Measurements from ENCODE around the gene CLCN5.

CLCN5 gene

GRCh38 chrX:49934148-49934547 lies 11.8 kb downstream of the CLCN5 start:
- no peak for DNase-seq (ENCODE audit: low read depth)
- H3K4me3 ChIP-seq (ENCODE audit: low read length): no peak overlapping the region
- TF ChIP-seq CTCF (conservative IDR thresholded peaks at IDR 0.05; ENCODE audit: low read length): no peak

DNA sequence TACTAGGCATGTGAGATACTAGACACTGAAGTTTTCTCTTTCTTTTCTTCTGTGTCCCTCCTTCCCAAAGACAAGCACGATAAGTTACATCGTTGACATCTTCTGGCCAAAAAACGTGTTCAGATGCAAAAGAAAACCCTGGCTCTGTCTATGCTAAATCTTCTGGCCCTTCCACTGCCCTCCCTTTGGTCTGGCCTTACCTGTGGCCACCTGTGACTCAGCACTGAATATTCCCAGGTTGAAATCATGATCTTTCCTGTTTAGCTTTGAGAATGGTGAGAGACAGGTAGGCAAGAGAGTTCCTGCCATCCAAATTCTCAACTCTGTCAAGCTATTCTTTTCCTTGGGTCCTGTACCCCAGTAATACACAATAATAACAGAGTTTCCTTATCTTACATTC lies 12.3 kb downstream of the CLCN5 start:
- TF ChIP-seq CTCF (conservative IDR thresholded peaks at IDR 0.05; ENCODE audit: low read length): no peak
- no peak overlapping the region for H3K4me3 ChIP-seq (ENCODE audit: low read length)
- DNase-seq (ENCODE audit: low read depth): no peak

DNA sequence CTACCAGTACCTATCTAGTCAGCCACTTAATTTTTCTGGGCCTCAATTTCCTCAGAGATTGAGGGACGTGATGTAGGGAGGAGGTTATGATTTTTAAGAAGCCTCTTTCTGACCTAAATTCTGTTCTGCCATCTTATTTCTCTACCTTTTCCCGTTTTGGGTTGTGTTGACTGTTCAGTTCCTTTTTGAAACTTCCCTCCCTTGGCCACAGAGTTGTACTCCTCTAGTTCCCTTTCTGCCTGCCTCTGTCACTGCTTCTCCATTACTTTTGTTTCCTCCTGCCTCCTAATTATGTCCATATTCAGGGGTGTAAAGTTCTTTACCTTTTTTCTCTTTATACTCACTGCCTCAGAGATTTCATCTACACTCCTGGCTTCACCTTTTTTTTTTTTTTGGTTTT lies 25.4 kb downstream of the CLCN5 start:
- TF ChIP-seq CTCF (conservative IDR thresholded peaks at IDR 0.05; ENCODE audit: low read length): no peak
- DNase-seq (ENCODE audit: low read depth): no peak
- no peak overlapping the region for H3K4me3 ChIP-seq (ENCODE audit: low read length)

GRCh38 chrX:49949961-49950360 lies 27.6 kb downstream of the CLCN5 start:
- peak; percentile 18 for DNase-seq (ENCODE audit: low read depth)
- H3K4me3 ChIP-seq (ENCODE audit: low read length): no peak overlapping the region
- no peak for TF ChIP-seq CTCF (conservative IDR thresholded peaks at IDR 0.05; ENCODE audit: low read length)

- peak; percentile 32 for DNase-seq (ENCODE audit: low read depth)
- TF ChIP-seq CTCF (conservative IDR thresholded peaks at IDR 0.05; ENCODE audit: low read length): no peak
- H3K4me3 ChIP-seq (ENCODE audit: low read length): no peak overlapping the region
Measured at GRCh38 chrX:49951524-49952193, 29.3 kb downstream of the CLCN5 start.

GRCh38 chrX:49956313-49956712 lies 33.9 kb downstream of the CLCN5 start:
- no peak for TF ChIP-seq CTCF (conservative IDR thresholded peaks at IDR 0.05; ENCODE audit: low read length)
- DNase-seq (ENCODE audit: low read depth): no peak
- no peak overlapping the region for H3K4me3 ChIP-seq (ENCODE audit: low read length)

- H3K4me3 ChIP-seq (ENCODE audit: low read length): no peak overlapping the region
- TF ChIP-seq CTCF (conservative IDR thresholded peaks at IDR 0.05; ENCODE audit: low read length): no peak
- DNase-seq (ENCODE audit: low read depth): no peak
Measured at GRCh38 chrX:49958727-49959485, 36.5 kb downstream of the CLCN5 start.
